Measurements from ENCODE around the gene TSHZ3.

TSHZ3 gene

GRCh38 chr19:31380854-31381253, 31.6 kb upstream of the TSHZ3 start:
- no peaks in the 10 kb centered on the region for H3K27me3 ChIP-seq (ENCODE audit: control insufficient read depth in 1 of 2, insufficient read depth in 2 of 2, low read length in 2 of 2)
- H3K36me3 ChIP-seq (ENCODE audit: control insufficient read depth in 1 of 2, insufficient read depth in 2 of 2, low read length in 2 of 2) = no peaks in the 10 kb centered on the region
- no peaks in the 10 kb centered on the region for H3K4me1 ChIP-seq (ENCODE audit: control insufficient read depth in 1 of 2, insufficient read depth in 2 of 2, low read length in 2 of 2)
- H3K9ac ChIP-seq (ENCODE audit: low read depth in 1 of 2, low read length in 2 of 2) = no peak overlapping the region
- no peak overlapping the region for H3K27ac ChIP-seq (ENCODE audit: low read depth, low read length)
- no peaks in the 10 kb centered on the region for H3K9me3 ChIP-seq (ENCODE audit: control insufficient read depth in 1 of 2, low read length in 2 of 2)
- H3K4me3 ChIP-seq (ENCODE audit: low read depth in 1 of 2, low read length in 2 of 2) = no peak overlapping the region

GRCh38 chr19:31378404-31378803, 29.2 kb upstream of the TSHZ3 start:
- H3K27ac ChIP-seq (ENCODE audit: low read depth, low read length) = no peak overlapping the region
- no peaks in the 10 kb centered on the region for H3K4me1 ChIP-seq (ENCODE audit: control insufficient read depth in 1 of 2, insufficient read depth in 2 of 2, low read length in 2 of 2)
- no peaks in the 10 kb centered on the region for H3K27me3 ChIP-seq (ENCODE audit: control insufficient read depth in 1 of 2, insufficient read depth in 2 of 2, low read length in 2 of 2)
- H3K36me3 ChIP-seq (ENCODE audit: control insufficient read depth in 1 of 2, insufficient read depth in 2 of 2, low read length in 2 of 2) = no peaks in the 10 kb centered on the region
- H3K9me3 ChIP-seq (ENCODE audit: control insufficient read depth in 1 of 2, low read length in 2 of 2) = peaks cover 0 to 4% of the 10 kb centered on the region in 2 donors
- H3K9ac ChIP-seq (ENCODE audit: low read depth in 1 of 2, low read length in 2 of 2) = no peak overlapping the region
- H3K4me3 ChIP-seq (ENCODE audit: low read depth in 1 of 2, low read length in 2 of 2) = no peak overlapping the region

GRCh38 chr19:31377736-31378135, 28.5 kb upstream of the TSHZ3 start:
- Histone ChIP-seq H3K27ac (ENCODE audit: low read depth, low read length) (no peak overlapping the region), H3K36me3 (ENCODE audit: control insufficient read depth in 1 of 2, insufficient read depth in 2 of 2, low read length in 2 of 2) (no peaks in the 10 kb centered on the region)

GRCh38 chr19:31372246-31372781, 23.1 kb upstream of the TSHZ3 start:
- Histone ChIP-seq H3K4me1 (ENCODE audit: control insufficient read depth in 1 of 2, insufficient read depth in 2 of 2, low read length in 2 of 2) (no peaks in the 10 kb centered on the region), H3K4me3 (ENCODE audit: low read depth in 1 of 2, low read length in 2 of 2) (no peak overlapping the region), H3K36me3 (ENCODE audit: control insufficient read depth in 1 of 2, insufficient read depth in 2 of 2, low read length in 2 of 2) (no peaks in the 10 kb centered on the region), H3K9me3 (ENCODE audit: control insufficient read depth in 1 of 2, low read length in 2 of 2) (peaks cover 0 to 4% of the 10 kb centered on the region in 2 donors), H3K9ac (ENCODE audit: low read depth in 1 of 2, low read length in 2 of 2) (no peak overlapping the region), H3K27me3 (ENCODE audit: control insufficient read depth in 1 of 2, insufficient read depth in 2 of 2, low read length in 2 of 2) (no peaks in the 10 kb centered on the region), H3K27ac (ENCODE audit: low read depth, low read length) (no peak overlapping the region)

More at GRCh38 chr19:31377736-31378135, 28.5 kb upstream of the TSHZ3 start:
- no peaks in the 10 kb centered on the region for H3K27me3 ChIP-seq (ENCODE audit: control insufficient read depth in 1 of 2, insufficient read depth in 2 of 2, low read length in 2 of 2)
- H3K9ac ChIP-seq (ENCODE audit: low read depth in 1 of 2, low read length in 2 of 2) = no peak overlapping the region
- peaks cover 0 to 4% of the 10 kb centered on the region in 2 donors for H3K9me3 ChIP-seq (ENCODE audit: control insufficient read depth in 1 of 2, low read length in 2 of 2)
- H3K4me3 ChIP-seq (ENCODE audit: low read depth in 1 of 2, low read length in 2 of 2) = no peak overlapping the region
- no peaks in the 10 kb centered on the region for H3K4me1 ChIP-seq (ENCODE audit: control insufficient read depth in 1 of 2, insufficient read depth in 2 of 2, low read length in 2 of 2)

GRCh38 chr19:31370216-31370615, 21.0 kb upstream of the TSHZ3 start:
- Histone ChIP-seq H3K36me3 (ENCODE audit: control insufficient read depth in 1 of 2, insufficient read depth in 2 of 2, low read length in 2 of 2) (no peaks in the 10 kb centered on the region), H3K27me3 (ENCODE audit: control insufficient read depth in 1 of 2, insufficient read depth in 2 of 2, low read length in 2 of 2) (no peaks in the 10 kb centered on the region), H3K9me3 (ENCODE audit: control insufficient read depth in 1 of 2, low read length in 2 of 2) (peaks cover 0 to 4% of the 10 kb centered on the region in 2 donors), H3K4me1 (ENCODE audit: control insufficient read depth in 1 of 2, insufficient read depth in 2 of 2, low read length in 2 of 2) (no peaks in the 10 kb centered on the region), H3K9ac (ENCODE audit: low read depth in 1 of 2, low read length in 2 of 2) (no peak overlapping the region), H3K27ac (ENCODE audit: low read depth, low read length) (no peak overlapping the region), H3K4me3 (ENCODE audit: low read depth in 1 of 2, low read length in 2 of 2) (no peak overlapping the region)

- Histone ChIP-seq H3K4me1 (ENCODE audit: control insufficient read depth in 1 of 2, insufficient read depth in 2 of 2, low read length in 2 of 2) (no peaks in the 10 kb centered on the region), H3K36me3 (ENCODE audit: control insufficient read depth in 1 of 2, insufficient read depth in 2 of 2, low read length in 2 of 2) (no peaks in the 10 kb centered on the region), H3K27me3 (ENCODE audit: control insufficient read depth in 1 of 2, insufficient read depth in 2 of 2, low read length in 2 of 2) (no peaks in the 10 kb centered on the region), H3K27ac (ENCODE audit: low read depth, low read length) (no peak overlapping the region), H3K4me3 (ENCODE audit: low read depth in 1 of 2, low read length in 2 of 2) (no peak overlapping the region), H3K9ac (ENCODE audit: low read depth in 1 of 2, low read length in 2 of 2) (no peak overlapping the region), H3K9me3 (ENCODE audit: control insufficient read depth in 1 of 2, low read length in 2 of 2) (no peaks in the 10 kb centered on the region)
These were observed 15.7 kb upstream of the TSHZ3 start for GRCh38 chr19:31364963-31365362.

- Histone ChIP-seq H3K4me1 (ENCODE audit: control insufficient read depth in 1 of 2, insufficient read depth in 2 of 2, low read length in 2 of 2) (no peaks in the 10 kb centered on the region), H3K36me3 (ENCODE audit: control insufficient read depth in 1 of 2, insufficient read depth in 2 of 2, low read length in 2 of 2) (no peaks in the 10 kb centered on the region), H3K27ac (ENCODE audit: low read depth, low read length) (no peak overlapping the region), H3K4me3 (ENCODE audit: low read depth in 1 of 2, low read length in 2 of 2) (no peak overlapping the region), H3K9me3 (ENCODE audit: control insufficient read depth in 1 of 2, low read length in 2 of 2) (no peaks in the 10 kb centered on the region), H3K27me3 (ENCODE audit: control insufficient read depth in 1 of 2, insufficient read depth in 2 of 2, low read length in 2 of 2) (peaks cover 10 to 14% of the 10 kb centered on the region in 2 donors), H3K9ac (ENCODE audit: low read depth in 1 of 2, low read length in 2 of 2) (no peak overlapping the region)
These were observed 12.5 kb upstream of the TSHZ3 start for GRCh38 chr19:31361728-31362127.

GRCh38 chr19:31357315-31357673, 8.1 kb upstream of the TSHZ3 start:
- H3K9ac ChIP-seq (ENCODE audit: low read depth in 1 of 2, low read length in 2 of 2) = no peak overlapping the region
- H3K4me3 ChIP-seq (ENCODE audit: low read depth in 1 of 2, low read length in 2 of 2) = no peak overlapping the region
- no peaks in the 10 kb centered on the region for H3K36me3 ChIP-seq (ENCODE audit: control insufficient read depth in 1 of 2, insufficient read depth in 2 of 2, low read length in 2 of 2)
- no peak overlapping the region for H3K27ac ChIP-seq (ENCODE audit: low read depth, low read length)
- peaks cover 51 to 58% of the 10 kb centered on the region in 2 donors for H3K27me3 ChIP-seq (ENCODE audit: control insufficient read depth in 1 of 2, insufficient read depth in 2 of 2, low read length in 2 of 2)
- no peaks in the 10 kb centered on the region for H3K9me3 ChIP-seq (ENCODE audit: control insufficient read depth in 1 of 2, low read length in 2 of 2)
- peaks cover 0 to 9% of the 10 kb centered on the region in 2 donors for H3K4me1 ChIP-seq (ENCODE audit: control insufficient read depth in 1 of 2, insufficient read depth in 2 of 2, low read length in 2 of 2)

- H3K27me3 ChIP-seq (ENCODE audit: control insufficient read depth in 1 of 2, insufficient read depth in 2 of 2, low read length in 2 of 2) = peaks cover 56 to 63% of the 10 kb centered on the region in 2 donors
These were observed 7.5 kb upstream of the TSHZ3 start for GRCh38 chr19:31356587-31357314.

GRCh38 chr19:31355665-31356289, 6.5 kb upstream of the TSHZ3 start:
- no peaks in the 10 kb centered on the region for H3K36me3 ChIP-seq (ENCODE audit: control insufficient read depth in 1 of 2, insufficient read depth in 2 of 2, low read length in 2 of 2)
- peaks cover 0 to 21% of the 10 kb centered on the region in 2 donors for H3K4me1 ChIP-seq (ENCODE audit: control insufficient read depth in 1 of 2, insufficient read depth in 2 of 2, low read length in 2 of 2)
- H3K9me3 ChIP-seq (ENCODE audit: control insufficient read depth in 1 of 2, low read length in 2 of 2) = no peaks in the 10 kb centered on the region
- no peak overlapping the region for H3K9ac ChIP-seq (ENCODE audit: low read depth in 1 of 2, low read length in 2 of 2)
- peaks cover 58 to 71% of the 10 kb centered on the region in 2 donors for H3K27me3 ChIP-seq (ENCODE audit: control insufficient read depth in 1 of 2, insufficient read depth in 2 of 2, low read length in 2 of 2)
- H3K27ac ChIP-seq (ENCODE audit: low read depth, low read length) = no peak overlapping the region
- no peak overlapping the region for H3K4me3 ChIP-seq (ENCODE audit: low read depth in 1 of 2, low read length in 2 of 2)

More at GRCh38 chr19:31356587-31357314, 7.5 kb upstream of the TSHZ3 start:
- H3K9ac ChIP-seq (ENCODE audit: low read depth in 1 of 2, low read length in 2 of 2) = no peak overlapping the region
- H3K4me3 ChIP-seq (ENCODE audit: low read depth in 1 of 2, low read length in 2 of 2) = no peak overlapping the region
- H3K27ac ChIP-seq (ENCODE audit: low read depth, low read length) = no peak overlapping the region
- peaks cover 0 to 13% of the 10 kb centered on the region in 2 donors for H3K4me1 ChIP-seq (ENCODE audit: control insufficient read depth in 1 of 2, insufficient read depth in 2 of 2, low read length in 2 of 2)
- H3K36me3 ChIP-seq (ENCODE audit: control insufficient read depth in 1 of 2, insufficient read depth in 2 of 2, low read length in 2 of 2) = no peaks in the 10 kb centered on the region
- H3K9me3 ChIP-seq (ENCODE audit: control insufficient read depth in 1 of 2, low read length in 2 of 2) = no peaks in the 10 kb centered on the region
